Prostate gland (tissue), 2 donors: Measurements from ENCODE around the gene DENND1B.

Experiments
- CTCF ChIP-seq, 4 experiments: fragments of 200-600 bp in 2 of 4; fragments of 450-650 bp in 2 of 4; sonication (generic) in 2 of 4; IDR thresholded peaks; 1 replicate in 3 of 4; 2 replicates in 1 of 4; pipeline ENCODE4 v1.5.1; 2016 to 2019; ENCODE audit warnings: antibody characterized with exemption in 4 of 4, mild to moderate bottlenecking in 2 of 4, moderate library complexity in 2 of 4
- POLR2A ChIP-seq: fragments of 450-650 bp; IDR thresholded peaks from one replicate; pipeline ENCODE4 v1.6.1; 2016; ENCODE audit warnings: antibody characterized with exemption, mild to moderate bottlenecking
- POLR2AphosphoS5 ChIP-seq: sonication (generic); formaldehyde crosslinking; IDR thresholded peaks from one replicate; pipeline ENCODE4 v1.6.1; 2017; ENCODE audit warnings: antibody characterized with exemption

- TF ChIP-seq CTCF (IDR thresholded peaks at IDR 0.05): no peak
- no peak for TF ChIP-seq POLR2AphosphoS5
- no peak for TF ChIP-seq POLR2A
Observed at GRCh38 chr1:197463142-197463541, 312.1 kb downstream of the DENND1B start.
